CD14-positive monocyte (primary cell): ENCODE measurements around the gene SLC22A23. TPM values are rescaled to one million over a fixed set of nuclear protein-coding genes. Genes with fewer than 3 reads are reported as not detected.

ENCODE experiments used
- DNase-seq, 3 donors: peaks; one replicate each; pipeline ENCODE4 v3.0.0-alpha.2; 2011 to 2022
- H2AFZ ChIP-seq: 2 replicates; pipeline ENCODE4 v1.6.0; 2012; ENCODE audit warnings: mild to moderate bottlenecking, low read depth, low read length, inconsistent platforms; ENCODE audit not compliant: insufficient read depth, poor library complexity, severe bottlenecking
- H3K27ac ChIP-seq, 2 donors: 1 replicate in 1 of 2; 2 replicates in 1 of 2; pipeline ENCODE4 v1.5.1; 2012 to 2013; ENCODE audit warnings: low read length in 2 of 2, control low read depth in 1 of 2, inconsistent platforms in 1 of 2, low read depth in 1 of 2, mild to moderate bottlenecking in 1 of 2
- H3K27me3 ChIP-seq, 2 donors: one replicate each; pipeline versions ENCODE4 v1.6.0 to v1.6.1; 2011 to 2013; ENCODE audit warnings: low read length in 2 of 2; ENCODE audit not compliant: control insufficient read depth in 2 of 2, insufficient read depth in 2 of 2
- H3K36me3 ChIP-seq, 2 donors: replicated peaks in 1 of 2; 1 replicate in 1 of 2; 2 replicates in 1 of 2; pipeline versions ENCODE4 v1.5.1 to v1.6.1; 2012 to 2013; ENCODE audit warnings: low read length in 2 of 2, control low read depth in 1 of 2, inconsistent platforms in 1 of 2, mild to moderate bottlenecking in 1 of 2; ENCODE audit not compliant: insufficient read depth in 2 of 2, control insufficient read depth in 1 of 2
- H3K4me1 ChIP-seq, 2 donors: 1 replicate in 1 of 2; 2 replicates in 1 of 2; pipeline versions ENCODE4 v1.5.1 to v1.6.1; 2012 to 2013; ENCODE audit warnings: low read length in 2 of 2, control low read depth in 1 of 2, inconsistent platforms in 1 of 2, mild to moderate bottlenecking in 1 of 2, moderate library complexity in 1 of 2; ENCODE audit not compliant: insufficient read depth in 2 of 2, control insufficient read depth in 1 of 2
- H3K4me2 ChIP-seq: replicated peaks from 2 replicates; pipeline ENCODE3; 2012; ENCODE audit warnings: low read length, moderate library complexity, mild to moderate bottlenecking; ENCODE audit not compliant: poor library complexity, severe bottlenecking; ENCODE audit errors: extremely low read depth
- H3K4me3 ChIP-seq, 3 experiments: fragments of 200-600 bp in 1 of 3; sonication (generic) in 1 of 3; replicated peaks in 1 of 3; 1 replicate in 2 of 3; 2 replicates in 1 of 3; pipeline ENCODE4 v1.5.1; 2011 to 2013; ENCODE audit warnings: low read length in 3 of 3, mild to moderate bottlenecking in 3 of 3, control low read depth in 2 of 3, low read depth in 2 of 3, inconsistent platforms in 1 of 3, moderate library complexity in 1 of 3
- H3K79me2 ChIP-seq: 2 replicates; pipeline ENCODE4 v1.6.0; 2012; ENCODE audit warnings: mild to moderate bottlenecking, control low read depth, inconsistent platforms, low read length, moderate library complexity; ENCODE audit not compliant: insufficient read depth
- H3K9ac ChIP-seq: 2 replicates; pipeline ENCODE4 v1.6.0; 2017; ENCODE audit warnings: low read length, mild to moderate bottlenecking; ENCODE audit not compliant: insufficient read depth, poor library complexity, severe bottlenecking
- H3K9me3 ChIP-seq, 2 donors: replicated peaks in 1 of 2; 1 replicate in 1 of 2; 2 replicates in 1 of 2; pipeline versions ENCODE4 v1.5.1 to v1.6.1; 2012 to 2013; ENCODE audit warnings: low read length in 2 of 2, control low read depth in 1 of 2; ENCODE audit not compliant: control insufficient read depth in 1 of 2, insufficient read depth in 1 of 2
- H4K20me1 ChIP-seq: 2 replicates; pipeline ENCODE4 v1.6.0; 2012; ENCODE audit warnings: mild to moderate bottlenecking, low read length, control low read depth, moderate library complexity; ENCODE audit not compliant: insufficient read depth
- H3K27ac Mint-ChIP-seq, 7 donors: one replicate each; pipeline ENCODE4 v1.8.0; 2020; ENCODE audit warnings: mild to moderate bottlenecking in 7 of 7, mixed read lengths in 7 of 7, moderate library complexity in 6 of 7, inconsistent platforms in 2 of 7
- H3K27me3 Mint-ChIP-seq, 3 donors: one replicate each; pipeline ENCODE4 v1.8.0; 2021 to 2022; ENCODE audit warnings: low read depth in 3 of 3, mild to moderate bottlenecking in 3 of 3, mixed read lengths in 3 of 3, moderate library complexity in 3 of 3, inconsistent platforms in 1 of 3
- H3K36me3 Mint-ChIP-seq, 2 donors: one replicate each; pipeline ENCODE4 v1.8.0; 2020; ENCODE audit warnings: mixed read lengths in 2 of 2, inconsistent platforms in 1 of 2, mild to moderate bottlenecking in 1 of 2
- H3K4me1 Mint-ChIP-seq: one replicate; pipeline ENCODE4 v1.8.0; 2020; ENCODE audit warnings: mild to moderate bottlenecking, mixed read lengths
- H3K4me3 Mint-ChIP-seq, 2 donors: one replicate each; pipeline ENCODE4 v1.8.0; 2020; ENCODE audit warnings: mild to moderate bottlenecking in 2 of 2, mixed read lengths in 2 of 2, moderate library complexity in 1 of 2
- H3K9me3 Mint-ChIP-seq, 7 donors: one replicate each; pipeline ENCODE4 v1.8.0; 2020 to 2022; ENCODE audit warnings: mixed read lengths in 7 of 7, mild to moderate bottlenecking in 6 of 7, moderate library complexity in 6 of 7, inconsistent platforms in 2 of 7
- WGBS: methylation state at CpG from one replicate; pipeline ENCODE4 v1.1.5; 2013; ENCODE audit warnings: missing lambda C conversion rate; ENCODE audit not compliant: insufficient coverage; 5-methylcytosine and 5-hydroxymethylcytosine counted together
- intact Hi-C, 2 donors: fragments of 100-400 bp; cut with micrococcal nuclease; formaldehyde crosslinking; loops; one replicate each; pipeline versions ENCODE4 v1.15.0 to v1.15.1; 2023
- polyA plus RNA-seq, 3 donors: library from polyadenylated mRNA; depleted of rRNA in 1 of 3; unstranded in 2 of 3; stranded (reverse) in 1 of 3; fragments of 300-500 nt in 2 of 3; fragments of >200 nt in 1 of 3; fragmentation: Illumina TruSeq in 2 of 3; gene quantifications; 1 replicate in 2 of 3; 2 replicates in 1 of 3; pipeline ENCODE4 v1.2.3, GENCODE V29; 2012 to 2021
- TF ChIP-seq, protein P1 (sequence below): fragments of 200-600 bp; IDR thresholded peaks from one replicate; pipeline ENCODE4 v1.8.0; 2022; ENCODE audit warnings: antibody characterized with exemption, mild to moderate bottlenecking

SLC22A23 gene
- polyA plus RNA-seq, 3 donors: 0.08 TPM; not detected in 2

DNA sequence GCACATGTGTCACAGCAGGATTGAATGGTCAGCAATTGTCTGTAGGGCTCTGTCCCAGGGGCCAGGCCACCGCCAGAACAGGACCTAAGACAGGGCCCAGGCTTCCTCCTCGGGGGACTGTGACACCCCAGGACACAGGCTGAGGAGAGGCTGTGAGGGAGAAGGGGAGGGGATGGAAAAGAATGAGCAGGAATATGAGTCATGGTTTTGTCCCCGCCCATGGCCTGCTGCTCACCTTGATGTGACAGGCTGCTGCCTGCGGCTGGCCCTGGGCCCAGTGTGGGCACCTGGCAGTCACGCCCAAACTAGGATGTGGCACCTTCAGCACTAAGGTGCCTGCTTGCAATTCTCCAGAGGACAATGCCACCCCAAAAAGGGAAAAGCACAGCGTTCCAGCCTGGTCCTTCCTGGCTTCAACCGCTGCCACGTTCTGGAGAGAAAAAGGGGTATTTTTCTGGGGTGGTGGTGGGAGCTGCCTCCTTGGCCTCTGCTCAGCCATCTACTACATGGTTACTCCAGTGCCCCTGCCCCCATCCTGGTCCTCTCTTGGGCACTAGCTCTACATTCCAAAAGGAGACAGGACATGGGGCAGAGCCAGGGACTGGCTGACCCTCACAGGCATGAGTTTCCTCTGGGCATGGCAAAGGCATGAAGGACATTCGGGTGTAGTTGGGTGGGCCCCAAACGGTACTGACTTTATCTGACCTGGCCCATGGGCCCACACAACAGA, 93.4 kb downstream of the SLC22A23 start:
- Mint-ChIP-seq H3K9me3 (no peaks in the 10 kb centered on the region), H3K4me3 (no peak overlapping the region), H3K4me1 (peaks cover 12% of the 10 kb centered on the region), H3K27ac (peak overlapping the region in 1 of 7 donors; percentile 33), H3K27me3 (peaks cover 7 to 13% (median 9%) of the 10 kb centered on the region in 3 donors), H3K36me3 (no peaks in the 10 kb centered on the region)
- no peak for DNase-seq
- H2AFZ ChIP-seq: no peak overlapping the region
- intact Hi-C loops: no loop called here
- no peaks in the 10 kb centered on the region for H3K27me3 ChIP-seq
- peaks cover 16 to 19% of the 10 kb centered on the region in 2 donors for H3K4me1 ChIP-seq
- WGBS: 83% methylated on average over 7 of the region's 10 CpGs
- H4K20me1 ChIP-seq: no peaks in the 10 kb centered on the region
- H3K27ac ChIP-seq: no peak overlapping the region
- no peak overlapping the region for H3K4me3 ChIP-seq
- H3K4me2 ChIP-seq: no peak overlapping the region
- no peaks in the 10 kb centered on the region for H3K9me3 ChIP-seq
- TF ChIP-seq, protein P1, sequence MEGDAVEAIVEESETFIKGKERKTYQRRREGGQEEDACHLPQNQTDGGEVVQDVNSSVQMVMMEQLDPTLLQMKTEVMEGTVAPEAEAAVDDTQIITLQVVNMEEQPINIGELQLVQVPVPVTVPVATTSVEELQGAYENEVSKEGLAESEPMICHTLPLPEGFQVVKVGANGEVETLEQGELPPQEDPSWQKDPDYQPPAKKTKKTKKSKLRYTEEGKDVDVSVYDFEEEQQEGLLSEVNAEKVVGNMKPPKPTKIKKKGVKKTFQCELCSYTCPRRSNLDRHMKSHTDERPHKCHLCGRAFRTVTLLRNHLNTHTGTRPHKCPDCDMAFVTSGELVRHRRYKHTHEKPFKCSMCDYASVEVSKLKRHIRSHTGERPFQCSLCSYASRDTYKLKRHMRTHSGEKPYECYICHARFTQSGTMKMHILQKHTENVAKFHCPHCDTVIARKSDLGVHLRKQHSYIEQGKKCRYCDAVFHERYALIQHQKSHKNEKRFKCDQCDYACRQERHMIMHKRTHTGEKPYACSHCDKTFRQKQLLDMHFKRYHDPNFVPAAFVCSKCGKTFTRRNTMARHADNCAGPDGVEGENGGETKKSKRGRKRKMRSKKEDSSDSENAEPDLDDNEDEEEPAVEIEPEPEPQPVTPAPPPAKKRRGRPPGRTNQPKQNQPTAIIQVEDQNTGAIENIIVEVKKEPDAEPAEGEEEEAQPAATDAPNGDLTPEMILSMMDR: no peak
- no peaks in the 10 kb centered on the region for H3K36me3 ChIP-seq
- no peaks in the 10 kb centered on the region for H3K79me2 ChIP-seq
- H3K9ac ChIP-seq: no peak overlapping the region

DNA sequence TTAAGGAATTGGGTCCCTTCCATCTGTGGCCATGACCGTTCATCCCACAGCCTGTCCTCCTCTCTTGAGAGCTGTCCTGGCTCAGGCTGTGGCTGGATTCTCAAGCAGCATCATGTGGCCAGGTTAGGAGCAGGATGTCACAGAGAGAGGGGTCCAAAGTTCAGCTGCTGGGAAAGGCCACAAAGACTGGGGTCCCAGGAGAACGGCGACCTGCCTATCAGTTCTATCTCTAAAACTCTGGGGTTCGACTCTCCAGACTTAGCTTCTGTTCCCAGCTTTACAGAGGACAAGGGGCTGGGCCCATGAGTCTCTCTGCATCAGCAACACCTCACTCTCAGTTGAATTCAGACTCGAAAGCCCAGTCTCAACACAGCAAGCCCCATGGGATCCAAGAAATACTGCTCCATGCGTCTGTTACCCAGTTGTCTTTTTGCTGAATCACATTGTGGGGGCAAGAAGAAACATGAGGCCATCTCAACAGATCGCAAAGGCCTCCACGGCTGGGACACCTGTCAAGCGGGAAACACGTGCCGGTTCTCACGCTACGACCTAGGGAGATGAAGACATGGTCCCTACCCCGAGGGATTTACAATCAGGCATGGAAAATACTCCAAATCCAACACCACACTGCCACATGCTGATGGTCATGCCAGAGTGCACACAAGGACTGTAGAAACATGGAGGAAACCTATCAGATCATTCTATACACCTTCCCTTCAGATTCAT, 95.4 kb downstream of the SLC22A23 start:
- no peaks in the 10 kb centered on the region for H3K36me3 Mint-ChIP-seq
- 87% methylated on average over 13 of the region's 14 CpGs for WGBS

More for the DNA sequence above, 95.4 kb downstream of the SLC22A23 start:
- Mint-ChIP-seq H3K27ac (no peak overlapping the region), H3K4me3 (no peak overlapping the region), H3K4me1 (peaks cover 13% of the 10 kb centered on the region), H3K27me3 (peaks cover 6 to 9% (median 7%) of the 10 kb centered on the region in 3 donors), H3K9me3 (peaks cover 0 to 2% (median 0%) of the 10 kb centered on the region in 7 donors)
- Histone ChIP-seq H3K4me3 (no peak overlapping the region), H2AFZ (no peak overlapping the region), H3K9ac (no peak overlapping the region), H3K36me3 (no peaks in the 10 kb centered on the region), H4K20me1 (no peaks in the 10 kb centered on the region), H3K27ac (no peak overlapping the region), H3K27me3 (no peaks in the 10 kb centered on the region), H3K4me2 (no peak overlapping the region), H3K9me3 (no peaks in the 10 kb centered on the region), H3K79me2 (no peaks in the 10 kb centered on the region), H3K4me1 (peaks cover 18 to 19% of the 10 kb centered on the region in 2 donors)
- TF ChIP-seq, protein P1: no peak
- intact Hi-C loops: no loop called here
- no peak for DNase-seq
